ENCODE measurements around the gene PRPF19.

GRCh38 chr11:60924906-60925853 lies 18.8 kb upstream of the PRPF19 start:
- TF ChIP-seq EZH2 (IDR thresholded peaks at IDR 0.05; ENCODE audit: insufficient read depth, poor library complexity, severe bottlenecking), result no peak
- TF ChIP-seq EZH2phosphoT487 (IDR thresholded peaks at IDR 0.05; ENCODE audit: insufficient read depth, low read depth), result no peak

Data from GM23248 (cell line).